Esophagus muscularis mucosa (tissue), 4 donors: Measurements from ENCODE around the gene KIAA0753. TPM values are rescaled to one million over a fixed set of nuclear protein-coding genes. Genes with fewer than 3 reads are reported as not detected.

Experiments used
- DNase-seq: peaks from one replicate; pipeline ENCODE4 v3.0.0-alpha.2; 2017; ENCODE audit errors: extremely low spot score
- H3K27ac ChIP-seq, 4 donors: fragments of 200-600 bp; sonication (generic); replicated peaks in 1 of 4; 1 replicate in 3 of 4; 2 replicates in 1 of 4; pipeline ENCODE4 v1.5.1; 2016 to 2019; ENCODE audit warnings: mild to moderate bottlenecking in 1 of 4
- H3K27me3 ChIP-seq, 4 donors: fragments of 200-600 bp; sonication (generic); one replicate each; pipeline versions ENCODE4 v1.5.1 to v1.6.0; 2016 to 2019
- H3K36me3 ChIP-seq, 4 donors: fragments of 200-600 bp; sonication (generic); one replicate each; pipeline ENCODE4 v1.5.1; 2016 to 2019
- H3K4me1 ChIP-seq, 4 donors: fragments of 200-600 bp; sonication (generic); one replicate each; pipeline ENCODE4 v1.5.1; 2016 to 2019
- H3K4me3 ChIP-seq, 4 donors: fragments of 200-600 bp; sonication (generic); 1 replicate in 2 of 4; 2 replicates in 2 of 4; pipeline ENCODE4 v1.5.1; 2016 to 2019; ENCODE audit warnings: mild to moderate bottlenecking in 4 of 4, moderate library complexity in 1 of 4
- H3K9me3 ChIP-seq, 4 donors: fragments of 200-600 bp; sonication (generic); 1 replicate in 3 of 4; 2 replicates in 1 of 4; pipeline ENCODE4 v1.5.1; 2016 to 2019
- EP300 ChIP-seq: sonication (generic); formaldehyde crosslinking; IDR thresholded peaks from one replicate; pipeline ENCODE4 v1.6.1; 2017; ENCODE audit warnings: antibody characterized with exemption
- POLR2A ChIP-seq: fragments of 450-650 bp; IDR thresholded peaks from one replicate; pipeline ENCODE4 v1.6.1; 2017; ENCODE audit warnings: antibody characterized with exemption, moderate library complexity, mild to moderate bottlenecking, low read depth
- POLR2AphosphoS5 ChIP-seq, 2 donors: sonication (generic); formaldehyde crosslinking; IDR thresholded peaks; one replicate each; pipeline ENCODE4 v1.6.1; 2017; ENCODE audit warnings: antibody characterized with exemption in 2 of 2
- WGBS: methylation state at CpG from one replicate; pipeline ENCODE4 v1.1.5; 2018; 5-methylcytosine and 5-hydroxymethylcytosine counted together
- intact Hi-C: fragments of 100-400 bp; cut with DNase I; formaldehyde crosslinking; loops from one replicate; pipeline ENCODE4 v1.15.1; 2023
- total RNA-seq, 4 donors: library from RNA; depleted of rRNA; stranded (reverse); fragments of >200 nt; gene quantifications; one replicate each; pipeline versions ENCODE4 v1.1.0 to v1.2.1, GENCODE V29; 2016
- TF ChIP-seq, protein P1 (sequence below), 3 experiments: fragments of 200-600 bp in 2 of 3; fragments of 450-650 bp in 1 of 3; sonication (generic) in 2 of 3; IDR thresholded peaks; one replicate each; pipeline ENCODE4 v1.5.1; 2017 to 2019; ENCODE audit warnings: antibody characterized with exemption in 3 of 3, mild to moderate bottlenecking in 2 of 3, moderate library complexity in 1 of 3

KIAA0753 gene
- total RNA-seq, 4 donors from 2014 or later = 36.9 to 73.9 (median 46.4) TPM

GRCh38 chr17:6547336-6547735, 93.2 kb downstream of the KIAA0753 start:
- H3K4me1 ChIP-seq = peaks cover 11 to 79% (median 73%) of the 10 kb centered on the region in 4 donors
- 84% methylated on average over 6 of the region's 6 CpGs for WGBS
- intact Hi-C loops = no loop called here
- H3K27me3 ChIP-seq = no peaks in the 10 kb centered on the region
- H3K4me3 ChIP-seq = no peak overlapping the region
- no peaks in the 10 kb centered on the region for H3K9me3 ChIP-seq
- peaks cover 0 to 4% (median 1%) of the 10 kb centered on the region in 4 donors for H3K36me3 ChIP-seq
- TF ChIP-seq POLR2AphosphoS5 (IDR thresholded peaks at IDR 0.05) = no peak
- H3K27ac ChIP-seq = peak overlapping the region in 3 of 4 donors; percentile 44 to 92 (median 89)
- DNase-seq = no peak

- no peaks in the 10 kb centered on the region for H3K27me3 ChIP-seq
- H3K36me3 ChIP-seq = peaks cover 0 to 4% (median 1%) of the 10 kb centered on the region in 4 donors
- no peak for DNase-seq
- intact Hi-C loops = no loop called here
- peaks cover 11 to 68% (median 61%) of the 10 kb centered on the region in 4 donors for H3K4me1 ChIP-seq
- H3K27ac ChIP-seq = peak overlapping the region in 3 of 4 donors; percentile 3 to 92 (median 89)
- H3K9me3 ChIP-seq = no peaks in the 10 kb centered on the region
- no peak overlapping the region for H3K4me3 ChIP-seq
- TF ChIP-seq POLR2AphosphoS5 (IDR thresholded peaks at IDR 0.05) = no peak
- TF ChIP-seq, protein P1, sequence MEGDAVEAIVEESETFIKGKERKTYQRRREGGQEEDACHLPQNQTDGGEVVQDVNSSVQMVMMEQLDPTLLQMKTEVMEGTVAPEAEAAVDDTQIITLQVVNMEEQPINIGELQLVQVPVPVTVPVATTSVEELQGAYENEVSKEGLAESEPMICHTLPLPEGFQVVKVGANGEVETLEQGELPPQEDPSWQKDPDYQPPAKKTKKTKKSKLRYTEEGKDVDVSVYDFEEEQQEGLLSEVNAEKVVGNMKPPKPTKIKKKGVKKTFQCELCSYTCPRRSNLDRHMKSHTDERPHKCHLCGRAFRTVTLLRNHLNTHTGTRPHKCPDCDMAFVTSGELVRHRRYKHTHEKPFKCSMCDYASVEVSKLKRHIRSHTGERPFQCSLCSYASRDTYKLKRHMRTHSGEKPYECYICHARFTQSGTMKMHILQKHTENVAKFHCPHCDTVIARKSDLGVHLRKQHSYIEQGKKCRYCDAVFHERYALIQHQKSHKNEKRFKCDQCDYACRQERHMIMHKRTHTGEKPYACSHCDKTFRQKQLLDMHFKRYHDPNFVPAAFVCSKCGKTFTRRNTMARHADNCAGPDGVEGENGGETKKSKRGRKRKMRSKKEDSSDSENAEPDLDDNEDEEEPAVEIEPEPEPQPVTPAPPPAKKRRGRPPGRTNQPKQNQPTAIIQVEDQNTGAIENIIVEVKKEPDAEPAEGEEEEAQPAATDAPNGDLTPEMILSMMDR (IDR thresholded peaks at IDR 0.05) = no peak
- TF ChIP-seq POLR2A = no peak
- TF ChIP-seq EP300 = no peak
- WGBS = 92% methylated on average over 8 of the region's 10 CpGs
Measured at GRCh38 chr17:6546069-6546718, 94.3 kb downstream of the KIAA0753 start.

DNA sequence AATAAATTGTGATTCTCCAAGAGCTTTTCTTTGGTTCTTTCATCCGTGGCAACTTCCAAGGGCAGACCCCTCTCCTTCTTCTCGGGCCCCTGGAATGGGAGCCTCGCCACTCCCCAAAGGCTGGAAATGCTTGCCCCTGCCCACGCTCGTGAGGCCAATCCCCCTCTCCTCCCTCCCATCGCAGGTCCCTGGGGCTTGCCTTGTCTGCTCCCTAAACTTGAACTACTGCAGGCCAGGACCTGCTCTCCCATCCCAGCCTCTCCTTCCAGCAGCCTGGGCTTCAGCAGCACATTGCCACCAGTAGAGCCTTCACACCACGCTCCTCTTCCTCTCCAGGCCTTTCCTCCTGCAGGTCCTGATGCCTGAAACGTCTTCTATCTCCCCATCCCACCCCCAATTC, 95.2 kb downstream of the KIAA0753 start:
- Histone ChIP-seq H3K4me1 (peaks cover 11 to 61% (median 53%) of the 10 kb centered on the region in 4 donors), H3K9me3 (no peaks in the 10 kb centered on the region), H3K27ac (peak overlapping the region in 3 of 4 donors; percentile 14 to 92 (median 27))

GRCh38 chr17:6544011-6544370, 96.5 kb downstream of the KIAA0753 start:
- Histone ChIP-seq H3K4me3 (no peak overlapping the region), H3K4me1 (peaks cover 7 to 48% (median 40%) of the 10 kb centered on the region in 4 donors), H3K36me3 (peaks cover 0 to 6% (median 3%) of the 10 kb centered on the region in 4 donors), H3K27ac (no peak overlapping the region), H3K27me3 (no peaks in the 10 kb centered on the region), H3K9me3 (no peaks in the 10 kb centered on the region)
- TF ChIP-seq POLR2AphosphoS5 (IDR thresholded peaks at IDR 0.05) (no peak), POLR2A (no peak)
- 95% methylated on average over 5 of the region's 5 CpGs for WGBS
- no peak for DNase-seq
- intact Hi-C loops = no loop called here

More for the DNA sequence above, 95.2 kb downstream of the KIAA0753 start:
- no peak overlapping the region for H3K4me3 ChIP-seq
- peaks cover 0 to 4% (median 2%) of the 10 kb centered on the region in 4 donors for H3K36me3 ChIP-seq
- intact Hi-C loops = no loop called here
- DNase-seq = no peak
- WGBS = 84% methylated on average over 8 of the region's 8 CpGs
- TF ChIP-seq POLR2AphosphoS5 (IDR thresholded peaks at IDR 0.05) (no peak), EP300 (no peak), POLR2A (no peak)
- TF ChIP-seq, protein P1 (IDR thresholded peaks at IDR 0.05) = no peak
- no peaks in the 10 kb centered on the region for H3K27me3 ChIP-seq

DNA sequence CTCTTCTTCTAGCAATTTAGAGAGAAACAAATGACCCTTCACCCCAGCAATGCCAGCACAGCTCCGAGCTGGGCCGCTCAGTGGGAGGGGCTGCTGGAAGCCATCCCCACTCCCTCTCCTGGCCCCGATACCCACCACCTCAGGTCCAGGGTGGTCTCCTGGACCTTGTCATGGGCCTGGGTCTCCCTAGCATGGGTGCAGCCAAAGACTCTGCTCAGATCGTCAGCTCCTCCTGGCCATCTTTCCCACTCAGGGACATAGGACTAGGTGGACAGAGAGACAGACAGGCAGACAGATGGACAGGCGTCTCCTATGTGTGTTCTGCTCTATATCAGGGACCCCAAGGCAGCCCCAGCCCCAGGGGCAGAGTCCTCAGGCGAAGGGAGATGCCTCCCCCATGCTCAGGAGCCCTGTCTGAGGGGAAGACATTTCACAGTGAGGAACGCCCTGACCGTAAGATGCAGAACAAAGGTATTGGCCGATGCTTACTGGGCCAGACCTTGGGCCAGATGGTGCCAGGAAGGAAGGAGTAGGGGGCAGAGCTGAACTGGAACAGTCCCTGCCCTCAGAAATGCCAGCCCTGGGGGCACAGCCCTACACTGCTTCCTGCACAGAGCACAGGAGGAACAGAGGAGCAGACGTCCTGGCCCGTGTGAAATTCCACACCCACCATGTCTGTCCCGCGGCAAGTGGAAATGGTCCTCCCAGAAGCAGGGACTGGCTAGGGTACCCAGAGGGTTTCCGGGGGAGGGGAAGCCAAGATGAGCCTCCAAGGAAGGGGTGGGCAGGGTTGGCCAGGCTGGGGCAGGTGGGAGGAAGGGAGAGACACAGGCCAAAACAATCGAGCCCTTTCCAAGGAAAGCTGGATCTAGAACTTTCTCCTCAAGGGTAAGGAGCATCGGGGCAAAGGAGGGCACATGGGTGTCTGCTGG, 97.2 kb downstream of the KIAA0753 start:
- Histone ChIP-seq H3K27me3 (no peaks in the 10 kb centered on the region), H3K36me3 (peaks cover 0 to 6% (median 3%) of the 10 kb centered on the region in 4 donors), H3K4me3 (no peak overlapping the region), H3K27ac (no peak overlapping the region), H3K9me3 (no peaks in the 10 kb centered on the region), H3K4me1 (peaks cover under 1 to 42% (median 33%) of the 10 kb centered on the region in 4 donors)
- no peak for DNase-seq
- WGBS = 73% methylated on average over 11 of the region's 16 CpGs
- TF ChIP-seq POLR2AphosphoS5 (IDR thresholded peaks at IDR 0.05) = no peak
- TF ChIP-seq, protein P1 (IDR thresholded peaks at IDR 0.05) = no peak
- no peak for TF ChIP-seq POLR2A
- TF ChIP-seq EP300 = no peak
- intact Hi-C loops = no loop called here
